Calu3 (cell line): ENCODE measurements around the gene HIRA. TPM values are rescaled to one million over a fixed set of nuclear protein-coding genes. Genes with fewer than 3 reads are reported as not detected.

ENCODE experiments used
- BruUV-seq: library from RNA; stranded (reverse); fragments of 400-500 nt; replicated peaks from 2 replicates; lab custom pipeline; 2021; lab: Mats Ljungman, UMichigan
- CTCF ChIA-PET: fragments of 300-600 bp; sonication (Branson Sonifier 250); formaldehyde crosslinking; loops from one replicate; lab custom pipeline; 2022; ENCODE audit warnings: antibody characterized with exemption; lab: Charles Lee
- DNase-seq: peaks from one replicate; pipeline ENCODE4 v3.0.0; 2022
- H3K27ac Mint-ChIP-seq: one replicate; pipeline ENCODE4 v1.8.0; 2022; ENCODE audit warnings: mixed read lengths; ENCODE audit not compliant: unreplicated experiment
- H3K27me3 Mint-ChIP-seq: one replicate; pipeline ENCODE4 v1.8.0; 2022; ENCODE audit warnings: mixed read lengths; ENCODE audit not compliant: unreplicated experiment
- H3K36me3 Mint-ChIP-seq: one replicate; pipeline ENCODE4 v1.8.0; 2022; ENCODE audit warnings: mild to moderate bottlenecking, moderate library complexity, mixed read lengths; ENCODE audit not compliant: insufficient read depth, unreplicated experiment
- H3K4me1 Mint-ChIP-seq: one replicate; pipeline ENCODE4 v1.8.0; 2022; ENCODE audit warnings: mild to moderate bottlenecking, low read depth, mixed read lengths; ENCODE audit not compliant: unreplicated experiment
- H3K4me3 Mint-ChIP-seq: one replicate; pipeline ENCODE4 v1.8.0; 2022; ENCODE audit warnings: mild to moderate bottlenecking, low read depth, moderate library complexity, mixed read lengths; ENCODE audit not compliant: unreplicated experiment
- H3K9me3 Mint-ChIP-seq: one replicate; pipeline ENCODE4 v1.8.0; 2022; ENCODE audit warnings: low read depth, mixed read lengths; ENCODE audit not compliant: unreplicated experiment
- intact Hi-C: fragments of 100-400 bp; cut with micrococcal nuclease; formaldehyde crosslinking; loops from one replicate; pipeline ENCODE4 v1.10.0; 2022; ENCODE audit not compliant: unreplicated experiment
- total RNA-seq: library from RNA; stranded (reverse); gene quantifications from 2 replicates; pipeline ENCODE4 v1.2.3, GENCODE V29; 2022
- TF ChIP-seq, protein P1 (sequence below): fragments of 200-600 bp; IDR thresholded peaks from one replicate; pipeline ENCODE4 v1.8.0; 2022; ENCODE audit warnings: antibody characterized with exemption; ENCODE audit not compliant: unreplicated experiment

The HIRA gene
- total RNA-seq, 1 experiment from 2014 or later = 36.4 TPM

DNA sequence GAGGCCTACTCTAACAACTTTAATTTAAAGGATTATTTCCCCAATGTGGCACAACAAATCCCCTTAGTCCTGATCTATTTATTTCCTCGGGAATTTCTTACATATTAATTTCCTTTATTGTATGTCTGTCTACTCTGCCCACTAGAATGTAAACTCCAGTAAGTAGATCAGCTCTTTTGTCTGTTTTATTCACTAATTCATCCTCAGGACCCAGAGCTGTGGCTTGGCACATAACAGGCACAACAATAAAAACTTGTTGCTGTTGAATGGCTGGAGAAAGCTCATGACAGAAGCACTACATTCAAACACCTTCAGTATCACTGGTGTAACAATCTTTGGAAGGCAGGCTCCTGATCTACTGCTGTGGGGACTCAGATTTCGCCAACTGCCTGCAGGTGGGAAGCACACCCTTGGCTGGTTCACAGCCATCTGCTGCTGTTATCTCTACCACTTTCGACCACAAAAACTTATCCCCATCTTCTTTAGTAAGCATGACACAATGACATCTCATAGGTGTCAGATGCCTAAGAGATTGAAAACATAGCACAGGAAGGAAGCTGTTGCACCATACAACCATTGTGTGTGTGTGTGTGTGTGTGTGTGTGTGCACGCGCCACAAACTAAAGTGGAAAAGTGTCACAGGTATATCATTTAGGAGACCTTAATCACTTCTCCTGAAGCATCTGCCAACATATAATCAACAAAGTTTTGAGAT is 11.9 kb downstream of the HIRA start:
- Mint-ChIP-seq H3K4me1 (peaks cover 22% of the 10 kb centered on the region), H3K9me3 (no peaks in the 10 kb centered on the region), H3K4me3 (no peak overlapping the region), H3K36me3 (no peaks in the 10 kb centered on the region), H3K27me3 (no peaks in the 10 kb centered on the region), H3K27ac (no peak overlapping the region)
- CTCF ChIA-PET = no interaction called here
- DNase-seq = no peak
- TF ChIP-seq, protein P1, sequence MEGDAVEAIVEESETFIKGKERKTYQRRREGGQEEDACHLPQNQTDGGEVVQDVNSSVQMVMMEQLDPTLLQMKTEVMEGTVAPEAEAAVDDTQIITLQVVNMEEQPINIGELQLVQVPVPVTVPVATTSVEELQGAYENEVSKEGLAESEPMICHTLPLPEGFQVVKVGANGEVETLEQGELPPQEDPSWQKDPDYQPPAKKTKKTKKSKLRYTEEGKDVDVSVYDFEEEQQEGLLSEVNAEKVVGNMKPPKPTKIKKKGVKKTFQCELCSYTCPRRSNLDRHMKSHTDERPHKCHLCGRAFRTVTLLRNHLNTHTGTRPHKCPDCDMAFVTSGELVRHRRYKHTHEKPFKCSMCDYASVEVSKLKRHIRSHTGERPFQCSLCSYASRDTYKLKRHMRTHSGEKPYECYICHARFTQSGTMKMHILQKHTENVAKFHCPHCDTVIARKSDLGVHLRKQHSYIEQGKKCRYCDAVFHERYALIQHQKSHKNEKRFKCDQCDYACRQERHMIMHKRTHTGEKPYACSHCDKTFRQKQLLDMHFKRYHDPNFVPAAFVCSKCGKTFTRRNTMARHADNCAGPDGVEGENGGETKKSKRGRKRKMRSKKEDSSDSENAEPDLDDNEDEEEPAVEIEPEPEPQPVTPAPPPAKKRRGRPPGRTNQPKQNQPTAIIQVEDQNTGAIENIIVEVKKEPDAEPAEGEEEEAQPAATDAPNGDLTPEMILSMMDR = no peak
- intact Hi-C loops = no loop called here
- BruUV-seq = no TSS peak

DNA sequence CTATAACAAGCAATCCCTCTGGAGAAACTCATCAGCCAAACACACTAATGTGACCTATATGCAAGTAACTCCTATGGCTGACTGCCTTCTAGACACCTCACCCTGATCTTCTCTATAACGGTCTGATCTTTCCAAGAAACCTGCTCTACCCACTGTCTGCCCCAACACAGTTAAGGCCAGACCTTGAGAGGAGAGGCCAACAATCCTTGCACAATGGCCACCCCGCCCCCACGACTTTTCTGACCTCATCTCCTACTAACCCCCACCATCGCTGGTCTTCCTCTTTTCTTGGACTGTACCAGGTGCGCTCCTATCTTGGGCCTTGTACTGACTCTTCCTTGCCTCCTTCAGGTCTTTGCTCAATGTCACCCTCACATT is 12.5 kb downstream of the HIRA start:
- no peaks in the 10 kb centered on the region for H3K27me3 Mint-ChIP-seq
- BruUV-seq = no TSS peak
- H3K36me3 Mint-ChIP-seq = no peaks in the 10 kb centered on the region
- intact Hi-C loops = no loop called here
- TF ChIP-seq, protein P1 = no peak
- H3K27ac Mint-ChIP-seq = no peak overlapping the region
- no peak overlapping the region for H3K4me3 Mint-ChIP-seq
- CTCF ChIA-PET = no interaction called here
- no peak for DNase-seq
- H3K9me3 Mint-ChIP-seq = no peaks in the 10 kb centered on the region
- H3K4me1 Mint-ChIP-seq = peaks cover 26% of the 10 kb centered on the region

DNA sequence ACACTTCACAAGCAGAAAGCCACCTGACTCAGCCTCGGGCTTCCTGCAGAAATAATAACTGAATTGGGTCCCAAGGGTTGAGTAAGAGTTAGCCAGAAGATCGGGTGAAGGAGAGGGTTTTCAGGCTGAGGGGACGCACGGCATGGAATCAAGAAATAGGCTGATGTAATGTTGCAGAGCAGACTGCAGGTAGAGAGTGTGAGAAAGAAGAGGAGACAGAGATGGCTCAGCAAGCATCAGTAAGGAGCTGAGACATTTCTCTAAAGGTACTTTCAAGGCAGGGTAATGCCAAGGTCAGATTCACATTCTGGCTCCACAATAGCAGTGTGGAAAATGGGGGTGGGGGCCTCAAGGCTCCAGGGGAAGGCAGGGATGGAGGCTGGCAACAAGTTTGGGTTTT is 18.6 kb downstream of the HIRA start:
- TF ChIP-seq, protein P1 = no peak
- peaks cover 11% of the 10 kb centered on the region for H3K36me3 Mint-ChIP-seq
- intact Hi-C loops = no loop called here
- CTCF ChIA-PET = no interaction called here
- H3K27me3 Mint-ChIP-seq = no peaks in the 10 kb centered on the region
- no peak for DNase-seq
- no peaks in the 10 kb centered on the region for H3K9me3 Mint-ChIP-seq
- no TSS peak for BruUV-seq
- H3K27ac Mint-ChIP-seq = no peak overlapping the region
- H3K4me1 Mint-ChIP-seq = peaks cover 17% of the 10 kb centered on the region
- no peak overlapping the region for H3K4me3 Mint-ChIP-seq

DNA sequence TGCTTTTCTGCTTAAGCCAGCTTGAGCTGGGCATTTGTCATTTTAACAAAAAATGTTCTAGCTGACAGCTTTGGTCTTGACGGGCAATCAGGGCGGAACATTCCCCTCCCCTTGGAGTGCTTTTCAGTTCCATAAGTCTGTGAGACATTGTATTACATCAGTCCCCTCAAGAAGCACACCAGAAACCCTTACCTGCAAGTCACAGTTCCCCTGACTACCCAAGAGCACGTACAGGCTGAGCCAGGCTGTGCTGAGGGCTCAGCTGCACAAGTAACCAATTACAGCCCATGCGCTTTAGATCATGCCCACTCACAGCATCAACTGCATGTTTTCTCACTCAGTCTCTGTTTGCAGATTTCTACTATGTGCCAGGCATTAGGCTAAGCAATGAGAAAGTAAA is 19.1 kb downstream of the HIRA start:
- intact Hi-C loops = no loop called here
- no peak for DNase-seq
- Mint-ChIP-seq H3K27me3 (no peaks in the 10 kb centered on the region), H3K9me3 (no peaks in the 10 kb centered on the region), H3K4me3 (no peak overlapping the region), H3K36me3 (peaks cover 12% of the 10 kb centered on the region), H3K4me1 (peaks cover 17% of the 10 kb centered on the region), H3K27ac (no peak overlapping the region)
- no TSS peak for BruUV-seq
- CTCF ChIA-PET = no interaction called here
- TF ChIP-seq, protein P1 = no peak
